A673 (cell line): Measurements from ENCODE around the gene SREBF1. TPM values are rescaled to one million over a fixed set of nuclear protein-coding genes. Genes with fewer than 3 reads are reported as not detected.

ENCODE experiments used
- BruUV-seq: library from RNA; stranded (reverse); fragments of 400-500 nt; replicated peaks from 2 replicates; lab custom pipeline; 2021; lab: Mats Ljungman, UMichigan
- CTCF ChIA-PET: fragments of 300-600 bp; sonication (Branson Sonifier 250); formaldehyde crosslinking; loops from one replicate; lab custom pipeline; 2022; ENCODE audit warnings: antibody characterized with exemption; lab: Charles Lee
- POLR2A ChIA-PET: fragments of 300-600 bp; sonication (Branson Sonifier 250); formaldehyde crosslinking; loops from one replicate; lab custom pipeline; 2022; ENCODE audit warnings: antibody characterized with exemption; ENCODE audit not compliant: low non-redundant PET; lab: Charles Lee
- DNase-seq: peaks from one replicate; pipeline ENCODE4 v3.0.0-alpha.2; 2015; ENCODE audit warnings: low spot score
- H3K27ac ChIP-seq: fragments of 200-600 bp; sonication (generic); 2 replicates; pipeline ENCODE4 v1.5.1; 2016; ENCODE audit warnings: mixed run types, low read depth, mild to moderate bottlenecking, mixed read lengths, antibody characterized with exemption, low read length; ENCODE audit not compliant: poor library complexity, severe bottlenecking
- H3K27me3 ChIP-seq: fragments of 200-600 bp; sonication (generic); replicated peaks from 2 replicates; pipeline ENCODE4 v1.6.1; 2017; ENCODE audit warnings: mixed run types, low read depth, mild to moderate bottlenecking, mixed read lengths, antibody characterized with exemption, low read length; ENCODE audit not compliant: insufficient read depth, poor library complexity
- H3K36me3 ChIP-seq: fragments of 200-600 bp; sonication (generic); 2 replicates; pipeline ENCODE4 v1.6.1; 2016; ENCODE audit warnings: mixed run types, mild to moderate bottlenecking, mixed read lengths, antibody characterized with exemption, low read length; ENCODE audit not compliant: insufficient read depth, poor library complexity, severe bottlenecking
- H3K4me1 ChIP-seq: fragments of 200-600 bp; sonication (generic); 2 replicates; pipeline ENCODE4 v1.6.1; 2017; ENCODE audit warnings: mixed run types, mild to moderate bottlenecking, mixed read lengths, antibody characterized with exemption, low read length; ENCODE audit not compliant: insufficient read depth, poor library complexity, severe bottlenecking
- H3K4me3 ChIP-seq: fragments of 200-600 bp; sonication (generic); 2 replicates; pipeline ENCODE4 v1.5.1; 2016; ENCODE audit warnings: low read depth, mixed run types, mild to moderate bottlenecking, mixed read lengths, low read length; ENCODE audit not compliant: poor library complexity, severe bottlenecking
- H3K9me3 ChIP-seq: fragments of 200-600 bp; sonication (generic); 2 replicates; pipeline ENCODE4 v1.6.1; 2016; ENCODE audit warnings: mixed run types, low read depth, mild to moderate bottlenecking, mixed read lengths, antibody characterized with exemption, low read length; ENCODE audit not compliant: poor library complexity, severe bottlenecking
- CTCF ChIP-seq: fragments of 300-800, 200-600 bp; sonication (generic); conservative IDR thresholded peaks from 2 replicates; pipeline ENCODE4 v1.5.1; 2017; ENCODE audit warnings: low read depth, mild to moderate bottlenecking, antibody characterized with exemption, low read length, moderate library complexity, mixed read lengths
- EZH2 ChIP-seq: fragments of 200-600 bp; sonication (generic); IDR thresholded peaks from 2 replicates; pipeline ENCODE4 v1.6.1; 2017; ENCODE audit warnings: borderline replicate concordance, low read depth, mild to moderate bottlenecking, mixed read lengths, antibody characterized with exemption, low read length; ENCODE audit not compliant: poor library complexity, severe bottlenecking
- intact Hi-C: fragments of 100-400 bp; cut with micrococcal nuclease; formaldehyde crosslinking; loops from one replicate; pipeline ENCODE4 v1.10.0; 2022; ENCODE audit not compliant: unreplicated experiment
- microRNA-seq: library from miRNA; unstranded; fragments of <30 nt; microRNA quantifications from one replicate; pipeline ENCODE4 v1.2.0, GENCODE V29; 2021
- total RNA-seq: library from RNA; stranded (reverse); gene quantifications from 2 replicates; pipeline ENCODE4 v1.2.3, GENCODE V29; 2021

The SREBF1 gene
- total RNA-seq, 1 experiment from 2014 or later, result 240 TPM

DNA sequence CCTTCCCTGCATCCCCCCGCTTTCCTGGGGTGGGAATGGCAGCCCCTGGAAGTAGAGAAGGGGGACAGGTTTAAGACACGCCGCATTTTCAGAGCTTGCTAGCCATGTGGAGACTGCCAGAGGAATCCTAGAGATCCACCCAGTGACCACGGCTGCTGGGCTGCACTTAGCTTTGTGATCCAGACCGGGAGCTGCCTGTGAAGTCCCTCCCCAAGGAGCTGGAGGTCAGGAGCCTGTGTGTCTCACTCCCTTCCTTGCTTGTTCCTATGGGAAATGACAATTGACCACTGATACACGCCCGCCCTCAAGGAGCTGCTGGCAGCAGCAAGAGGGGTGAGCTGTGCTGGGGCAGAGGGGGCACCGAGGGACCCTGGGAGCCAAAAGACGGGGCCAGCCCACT, 73.7 kb downstream of the SREBF1 start:
- Histone ChIP-seq H3K36me3 (no peaks in the 10 kb centered on the region), H3K27ac (peak overlapping the region; percentile 31), H3K27me3 (no peaks in the 10 kb centered on the region), H3K4me3 (no peak overlapping the region), H3K9me3 (no peaks in the 10 kb centered on the region), H3K4me1 (peaks cover 30% of the 10 kb centered on the region)
- TF ChIP-seq EZH2, result no peak
- no peak for TF ChIP-seq CTCF
- BruUV-seq, result no TSS peak
- DNase-seq, result no peak
- CTCF ChIA-PET, result no interaction called here
- intact Hi-C loops, result no loop called here
- POLR2A ChIA-PET, result interaction anchor here (0.6 kb wide), 1 partner anchor 12 kb away, joined by 11 read pairs; no protein-coding TSS in a partner anchor

DNA sequence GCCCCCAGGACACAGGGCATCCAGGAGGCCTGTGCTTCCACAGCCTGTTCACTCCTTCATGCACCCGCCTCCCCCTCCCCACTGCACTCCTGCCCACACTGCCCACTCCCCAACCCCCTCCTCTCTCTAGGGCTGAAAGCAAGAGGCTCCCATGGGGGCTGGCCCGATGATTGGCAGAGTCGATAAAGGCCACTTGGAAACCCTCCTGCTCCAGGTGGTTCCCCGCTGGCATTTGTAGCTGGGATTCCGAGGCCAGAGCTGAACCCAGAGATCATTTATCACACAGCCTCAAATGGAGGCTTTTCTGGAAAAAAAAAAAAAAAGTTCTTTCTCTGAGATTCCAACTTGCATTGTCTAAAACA, 74.1 kb downstream of the SREBF1 start:
- H3K27ac ChIP-seq, result no peak overlapping the region
- BruUV-seq, result no TSS peak

More for the DNA sequence above, 74.1 kb downstream of the SREBF1 start:
- H3K27me3 ChIP-seq, result no peaks in the 10 kb centered on the region
- H3K36me3 ChIP-seq, result no peaks in the 10 kb centered on the region
- peaks cover 28% of the 10 kb centered on the region for H3K4me1 ChIP-seq
- intact Hi-C loops, result no loop called here
- no peaks in the 10 kb centered on the region for H3K9me3 ChIP-seq
- TF ChIP-seq CTCF, result no peak
- no peak for TF ChIP-seq EZH2
- no peak for DNase-seq
- H3K4me3 ChIP-seq, result no peak overlapping the region
- CTCF ChIA-PET, result no interaction called here
- POLR2A ChIA-PET, result interaction anchor here (0.6 kb wide), 1 partner anchor 12 kb away, joined by 11 read pairs; no protein-coding TSS in a partner anchor

Small RNA genes lying within 50 kb of the gene (microRNA-seq; reads per million reads assigned to microRNA genes)
- gene MIR33B (1,953 reads per million, percentile 87 among the genes with 10 or more reads in this experiment), gene MIR6777 (8.4 reads per million, percentile 25 among the genes with 10 or more reads in this experiment)

Other genes with a start within 250 kb of the SREBF1 start
- gene PEMT, start 245.3 kb downstream of the SREBF1 start, total RNA-seq, result 39.8 and 43.1 TPM in 2 replicates
- gene RAI1, start 155.5 kb downstream of the SREBF1 start, total RNA-seq, result 46.8 and 58.9 TPM in 2 replicates
- 10.0 and 15.2 TPM in 2 replicates for gene TOM1L2, start 135.4 kb upstream of the SREBF1 start, total RNA-seq
- gene DRC3, start 135.9 kb upstream of the SREBF1 start, total RNA-seq, result 1.0 and 2.0 TPM in 2 replicates
- 30.5 and 33.7 TPM in 2 replicates for gene ATPAF2, start 202.2 kb upstream of the SREBF1 start, total RNA-seq
- 14.0 and 16.5 TPM in 2 replicates for gene GID4, start 202.4 kb upstream of the SREBF1 start, total RNA-seq